ENCODE results near the gene RYR3.

RYR3 gene

GRCh38 chr15:33449810-33450209 lies 139.0 kb downstream of the RYR3 start:
- DNase-seq (ENCODE audit: low spot score): no peak

- DNase-seq (ENCODE audit: low spot score): no peak
These were observed 140.6 kb downstream of the RYR3 start for GRCh38 chr15:33451385-33451784.

DNA sequence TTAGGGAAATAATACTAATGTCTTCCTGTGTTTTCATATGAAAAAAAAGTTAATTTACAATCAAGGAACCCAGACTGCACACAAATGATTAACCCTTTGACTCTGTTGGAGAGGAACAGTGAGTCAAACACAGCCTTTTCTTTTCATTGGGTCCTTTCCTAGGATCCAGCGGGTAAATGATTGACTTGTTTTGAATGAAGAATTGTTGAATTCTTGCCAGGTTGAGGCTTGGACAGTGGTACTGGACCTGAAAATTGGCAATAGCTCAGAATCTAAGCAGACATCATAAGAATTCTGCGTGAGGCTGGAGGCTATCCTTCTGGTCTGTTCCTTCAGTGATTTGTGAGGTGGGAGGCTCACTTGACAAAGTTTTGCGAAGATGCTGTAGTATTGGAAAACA lies 143.0 kb downstream of the RYR3 start:
- no peak for DNase-seq (ENCODE audit: low spot score)

DNA sequence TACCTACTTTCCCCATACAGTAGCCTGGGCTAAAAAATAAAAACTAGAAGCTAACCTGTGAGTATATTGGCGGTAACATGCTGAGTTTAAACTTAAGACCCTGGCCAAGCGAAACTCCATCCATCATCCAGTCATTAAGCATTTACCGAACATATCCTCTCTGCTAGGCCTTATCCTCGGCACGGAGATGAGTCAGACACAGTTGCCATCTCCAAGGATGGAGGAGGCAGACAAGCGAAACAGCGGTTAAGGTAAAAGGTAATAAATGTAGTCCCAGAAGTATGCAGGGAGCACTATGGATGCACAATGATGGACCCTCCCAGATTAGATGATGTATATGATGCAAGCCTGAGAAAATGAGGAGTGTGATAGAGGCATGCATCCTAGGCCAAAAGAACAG lies 143.6 kb downstream of the RYR3 start:
- no peak for DNase-seq (ENCODE audit: low spot score)

DNA sequence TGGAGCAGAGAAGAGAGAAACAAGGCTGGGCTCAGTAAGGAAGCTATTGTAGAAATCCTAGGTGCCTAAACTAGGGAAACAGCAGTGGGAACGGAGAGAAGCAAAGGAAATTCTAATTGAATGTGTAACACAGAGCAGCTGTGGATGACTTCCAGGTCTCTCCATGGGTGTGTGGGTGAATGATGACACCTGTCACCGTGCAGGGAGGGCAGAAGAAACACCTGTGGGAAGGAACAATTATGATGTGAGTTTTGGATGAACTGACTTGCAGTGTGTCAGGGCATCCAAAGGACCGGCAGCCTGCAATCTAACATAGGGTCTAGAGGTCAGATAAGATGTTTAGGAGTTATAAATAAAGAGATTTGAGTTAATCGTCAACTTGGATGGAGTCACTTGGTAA lies 144.2 kb downstream of the RYR3 start:
- no peak for DNase-seq (ENCODE audit: low spot score)

DNA sequence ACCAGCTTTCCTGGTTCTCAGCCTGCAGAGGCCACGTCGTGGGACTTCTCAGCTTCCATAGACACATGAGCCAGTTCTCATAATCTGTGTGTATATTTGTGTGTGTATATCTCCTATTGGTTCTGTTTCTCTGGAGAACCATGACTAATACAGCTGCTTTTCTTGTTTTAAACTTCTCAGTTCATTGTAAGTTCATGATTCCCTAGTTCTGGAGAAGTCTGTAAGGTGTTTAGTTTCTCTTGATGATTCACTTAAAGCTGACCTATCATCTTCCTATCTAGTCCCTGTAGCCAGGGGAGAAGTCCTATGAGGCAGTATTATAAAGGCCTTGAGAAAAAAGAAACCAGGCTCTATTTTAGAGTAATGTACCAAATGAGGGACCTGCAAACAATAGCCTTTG lies 147.7 kb downstream of the RYR3 start:
- no peak for DNase-seq (ENCODE audit: low spot score)

GRCh38 chr15:33460166-33460805 lies 149.5 kb downstream of the RYR3 start:
- no peak for DNase-seq (ENCODE audit: low spot score)

DNA sequence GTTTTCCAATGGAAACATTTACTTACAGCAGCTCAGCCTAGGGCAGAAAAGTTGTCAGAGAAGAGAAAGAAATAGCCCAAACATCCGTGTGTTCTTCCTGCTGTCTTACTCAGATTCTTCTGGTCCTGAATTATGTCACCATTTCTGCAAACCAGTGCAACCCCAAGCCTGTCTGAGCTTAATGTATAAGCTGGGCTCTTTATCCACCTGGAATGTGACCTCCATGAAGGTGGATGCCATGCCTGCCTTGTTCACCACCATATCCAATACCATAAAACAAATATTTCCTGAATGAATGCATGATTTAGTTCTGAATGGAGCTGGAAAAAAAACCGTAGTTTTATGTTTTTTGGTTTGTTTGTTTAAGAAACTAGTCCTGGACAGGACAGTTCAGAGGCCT lies 150.9 kb downstream of the RYR3 start:
- no peak for DNase-seq (ENCODE audit: low spot score)

GRCh38 chr15:33467146-33467815 lies 156.5 kb downstream of the RYR3 start:
- DNase-seq (ENCODE audit: low spot score): no peak

DNA sequence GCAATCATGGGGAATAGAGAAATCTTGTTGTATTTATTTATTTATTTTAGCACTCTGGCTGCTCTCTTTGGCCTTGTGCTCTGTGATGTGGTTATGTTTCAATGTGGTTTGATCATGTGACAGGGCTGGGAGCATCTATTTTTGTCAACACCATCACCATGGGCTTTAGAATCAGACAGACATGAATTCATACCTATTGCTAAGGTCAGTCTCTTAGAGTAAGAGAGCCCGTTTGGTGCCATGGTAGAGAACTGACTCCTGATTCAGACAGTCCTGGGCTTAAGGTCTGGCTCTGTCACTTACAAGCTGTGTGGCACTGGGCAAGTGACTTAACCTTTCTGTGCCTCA lies 157.0 kb downstream of the RYR3 start:
- no peak for DNase-seq (ENCODE audit: low spot score)

DNA sequence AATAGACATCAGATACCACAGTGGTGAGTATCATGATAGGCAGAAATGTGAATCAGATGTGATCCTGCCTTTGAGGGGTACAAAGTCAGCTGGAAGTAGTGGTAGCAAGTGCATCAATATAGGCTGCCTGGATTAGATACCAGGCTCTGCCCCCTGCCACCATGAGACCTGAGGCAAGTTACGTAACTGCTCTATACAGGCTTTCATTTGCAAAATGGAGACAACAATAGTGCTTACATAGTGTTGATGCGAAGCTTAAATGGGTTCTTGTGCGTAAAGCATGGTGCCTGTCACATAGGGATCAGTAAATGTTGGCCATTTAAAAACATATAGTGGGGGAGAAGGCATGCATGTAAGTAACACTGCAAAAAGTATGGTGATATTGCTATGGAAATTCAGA lies 158.0 kb downstream of the RYR3 start:
- no peak for DNase-seq (ENCODE audit: low spot score)

- no peak for DNase-seq (ENCODE audit: low spot score)
These were observed 162.2 kb downstream of the RYR3 start for GRCh38 chr15:33473005-33473404.

DNA sequence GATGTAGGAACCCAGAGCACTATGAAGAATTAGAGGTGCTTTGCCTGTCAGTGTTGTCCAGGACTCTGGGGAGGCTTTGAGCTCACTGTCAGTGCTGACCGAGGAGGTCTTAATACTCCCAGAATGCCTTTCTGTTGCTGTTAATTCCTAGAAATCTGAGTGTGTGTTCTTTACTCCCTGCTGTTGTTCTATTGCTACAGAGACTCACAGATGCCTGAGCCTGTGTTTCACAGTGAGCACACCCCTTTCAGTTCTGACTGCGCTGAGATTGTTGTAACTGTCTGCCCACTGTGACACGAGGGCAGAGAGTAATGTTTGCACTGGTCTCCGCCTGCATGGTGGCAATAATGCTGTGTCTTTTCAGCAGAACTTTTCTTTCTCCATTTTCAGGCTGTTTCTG lies 162.9 kb downstream of the RYR3 start:
- no peak for DNase-seq (ENCODE audit: low spot score)

DNA sequence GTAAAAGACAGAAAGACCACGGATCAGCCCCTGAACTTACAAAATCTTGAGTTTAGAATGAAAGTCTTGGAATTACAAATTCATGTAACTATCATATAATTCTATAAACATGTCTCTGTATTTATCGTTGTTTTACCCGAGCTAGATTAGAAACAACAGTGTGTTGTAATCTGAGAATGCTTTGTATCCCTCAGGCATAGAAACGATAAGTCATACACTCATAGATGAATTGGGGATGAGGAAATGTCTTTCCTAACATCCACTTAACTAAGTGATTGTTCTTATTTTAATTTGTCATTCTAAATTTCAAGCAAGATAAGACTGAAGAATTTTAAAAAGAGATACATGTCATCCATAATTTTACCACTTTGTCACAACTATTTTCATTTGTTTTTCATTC lies 165.3 kb downstream of the RYR3 start:
- DNase-seq (ENCODE audit: low spot score): no peak

GRCh38 chr15:33476908-33477307 lies 166.1 kb downstream of the RYR3 start:
- no peak for DNase-seq (ENCODE audit: low spot score)

DNA sequence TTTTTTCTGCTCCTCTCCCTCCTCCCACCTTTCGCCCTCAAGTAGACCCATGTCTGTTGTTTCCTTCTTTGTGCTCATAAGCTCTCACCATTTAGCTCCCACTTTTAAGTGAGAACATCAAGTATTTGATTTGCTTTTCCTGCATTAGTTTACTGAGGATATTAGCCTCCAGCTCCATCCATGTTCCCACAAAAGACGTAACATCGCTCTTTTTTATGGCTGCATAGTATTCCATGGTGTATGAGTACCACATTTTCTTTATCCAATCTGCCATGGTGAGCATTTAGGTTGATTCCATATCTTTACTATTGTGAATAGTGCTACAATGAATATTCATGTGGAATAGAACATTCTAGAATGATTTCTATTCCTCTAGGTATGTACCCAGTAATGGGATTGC lies 178.6 kb downstream of the RYR3 start:
- DNase-seq (ENCODE audit: low spot score): no peak

GRCh38 chr15:33490703-33491102 lies 179.9 kb downstream of the RYR3 start:
- DNase-seq (ENCODE audit: low spot score): no peak

- DNase-seq (ENCODE audit: low spot score): no peak
These were observed 181.8 kb downstream of the RYR3 start for GRCh38 chr15:33492434-33493052.

- no peak for DNase-seq (ENCODE audit: low spot score)
These were observed 183.5 kb downstream of the RYR3 start for GRCh38 chr15:33494306-33494705.

GRCh38 chr15:33500432-33501195 lies 189.8 kb downstream of the RYR3 start:
- no peak for DNase-seq (ENCODE audit: low spot score)

DNA sequence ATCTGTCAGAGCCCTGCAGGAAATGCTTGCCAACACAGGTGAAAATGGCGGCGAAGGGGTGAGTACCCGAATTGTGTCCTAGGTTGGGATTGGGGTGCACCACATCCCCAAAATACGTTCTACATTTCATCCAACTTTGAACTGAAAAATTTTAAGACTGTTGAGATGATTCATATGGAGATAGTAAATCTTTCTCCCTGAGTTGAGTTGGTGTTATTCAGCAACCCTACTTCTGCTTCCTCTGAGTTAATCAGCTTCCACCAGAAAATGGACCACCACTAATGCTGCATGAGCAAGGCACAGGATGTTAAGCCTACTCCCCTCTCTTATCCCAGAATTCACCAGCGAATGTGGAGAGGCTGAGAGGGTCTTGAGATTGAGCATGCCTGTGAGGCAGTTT lies 192.9 kb downstream of the RYR3 start:
- DNase-seq (ENCODE audit: low spot score): no peak

DNA sequence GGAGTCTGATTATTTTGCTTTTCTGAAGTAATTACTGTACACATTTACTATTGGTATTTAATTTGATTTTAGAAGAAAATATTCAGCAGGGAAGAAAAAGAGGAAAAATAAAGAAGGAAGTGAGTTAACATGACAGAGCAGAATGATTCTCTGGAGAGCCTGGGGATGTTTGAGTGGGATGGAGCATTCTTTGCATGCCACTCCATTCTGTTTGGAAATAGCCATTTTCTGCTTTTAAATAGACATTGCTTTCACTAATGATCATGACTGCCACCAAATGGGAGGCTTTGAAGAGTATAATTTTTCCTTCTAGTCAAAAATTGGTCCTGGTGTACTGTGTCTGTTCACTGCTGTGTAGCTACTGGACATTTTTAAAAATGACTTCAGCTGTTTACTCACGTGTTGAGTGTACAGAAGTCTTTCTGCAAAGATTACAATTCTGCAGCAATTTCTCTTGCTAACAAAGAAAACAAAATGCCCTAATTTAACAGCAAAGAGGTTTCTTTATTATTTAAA lies 196.1 kb downstream of the RYR3 start:
- DNase-seq (ENCODE audit: low spot score): no peak

- DNase-seq (ENCODE audit: low spot score): no peak
These were observed 197.9 kb downstream of the RYR3 start for GRCh38 chr15:33508703-33509102.

All from HuH-7.5 (cell line).